Keratinocyte (primary cell): Measurements from ENCODE around the gene BTBD6. TPM values are rescaled to one million over a fixed set of nuclear protein-coding genes. Genes with fewer than 3 reads are reported as not detected.

Experiments
- DNase-seq: peaks from one replicate; pipeline ENCODE4 v3.0.0-alpha.2; 2011; ENCODE audit warnings: low read depth, missing footprints, low spot score
- FAIRE-seq: peaks from 2 replicates; lab custom pipeline; 2011; peaks lifted over from hg19 to GRCh38; lab: Jason Lieb, UNC
- H2AFZ ChIP-seq: 2 replicates; pipeline ENCODE4 v1.6.0; 2012; ENCODE audit warnings: low read length, control low read depth, inconsistent platforms; ENCODE audit not compliant: control insufficient read depth
- H3K27ac ChIP-seq: 2 replicates; pipeline ENCODE4 v1.5.1; 2011; ENCODE audit warnings: low read length; ENCODE audit not compliant: control insufficient read depth, insufficient read depth
- H3K27me3 ChIP-seq: 3 replicates; pipeline ENCODE4 v1.6.0; 2011; ENCODE audit warnings: low read length; ENCODE audit not compliant: control insufficient read depth, insufficient read depth; ENCODE audit errors: extremely low read depth
- H3K36me3 ChIP-seq, 2 experiments: 2 replicates in 1 of 2; 3 replicates in 1 of 2; pipeline ENCODE4 v1.5.1; 2011; ENCODE audit warnings: low read length in 2 of 2, mild to moderate bottlenecking in 1 of 2; ENCODE audit not compliant: control insufficient read depth in 2 of 2, insufficient read depth in 2 of 2; ENCODE audit errors: extremely low read depth in 1 of 2
- H3K4me1 ChIP-seq: 3 replicates; pipeline ENCODE4 v1.5.1; 2011; ENCODE audit warnings: low read length; ENCODE audit not compliant: control insufficient read depth, insufficient read depth; ENCODE audit errors: extremely low read depth
- H3K4me2 ChIP-seq: 3 replicates; pipeline ENCODE4 v1.6.0; 2011; ENCODE audit warnings: low read depth, low read length; ENCODE audit not compliant: control insufficient read depth, insufficient read depth; ENCODE audit errors: extremely low read depth
- H3K4me3 ChIP-seq, 3 experiments: fragments of 200-600 bp in 1 of 3; sonication (generic) in 1 of 3; 2 replicates in 2 of 3; 3 replicates in 1 of 3; pipeline ENCODE4 v1.5.1; 2011 to 2016; ENCODE audit warnings: low read length in 3 of 3, mild to moderate bottlenecking in 3 of 3, control low read depth in 2 of 3, inconsistent platforms in 1 of 3, low read depth in 1 of 3, mixed read lengths in 1 of 3, mixed run types in 1 of 3, moderate library complexity in 1 of 3; ENCODE audit not compliant: control insufficient read depth in 2 of 3, insufficient read depth in 2 of 3; ENCODE audit errors: extremely low read depth in 1 of 3
- H3K79me2 ChIP-seq: 2 replicates; pipeline ENCODE4 v1.6.0; 2012; ENCODE audit warnings: low read length; ENCODE audit not compliant: control insufficient read depth, insufficient read depth
- H3K9ac ChIP-seq: 3 replicates; pipeline ENCODE4 v1.6.0; 2011; ENCODE audit warnings: low read length; ENCODE audit not compliant: control insufficient read depth, insufficient read depth; ENCODE audit errors: extremely low read depth
- H3K9me1 ChIP-seq: 3 replicates; pipeline ENCODE4 v1.6.0; 2011; ENCODE audit warnings: low read length; ENCODE audit not compliant: control insufficient read depth, insufficient read depth; ENCODE audit errors: extremely low read depth
- H3K9me3 ChIP-seq: 2 replicates; pipeline ENCODE4 v1.5.1; 2012; ENCODE audit warnings: low read depth, low read length; ENCODE audit not compliant: control insufficient read depth
- H4K20me1 ChIP-seq: 3 replicates; pipeline ENCODE4 v1.6.0; 2011; ENCODE audit warnings: low read length; ENCODE audit not compliant: control insufficient read depth, insufficient read depth; ENCODE audit errors: extremely low read depth
- CTCF ChIP-seq, 3 experiments: IDR thresholded peaks in 1 of 3; conservative IDR thresholded peaks in 1 of 3; optimal IDR thresholded peaks in 1 of 3; 2 replicates in 2 of 3; 3 replicates in 1 of 3; pipeline versions ENCODE3 to v1.5.1; 2011; ENCODE audit warnings: low read length in 3 of 3, mild to moderate bottlenecking in 3 of 3, moderate library complexity in 2 of 3, control low read depth in 1 of 3, inconsistent platforms in 1 of 3; ENCODE audit not compliant: insufficient read depth in 2 of 3; ENCODE audit errors: extremely low read depth in 1 of 3
- EZH2 ChIP-seq: IDR thresholded peaks from one replicate; pipeline ENCODE4 v1.6.1; 2012; ENCODE audit warnings: inconsistent platforms, mild to moderate bottlenecking, low read length, moderate library complexity
- dilution Hi-C: fragments of 300-500 bp; cut with MboI; formaldehyde crosslinking; loops from one replicate; pipeline ENCODE4 v1.7.0; 2020; ENCODE audit warnings: low sequenced_read_pairs; ENCODE audit not compliant: extremely low pct_ligation_motif_present
- polyA plus RNA-seq, 5 experiments: library from polyadenylated mRNA; depleted of rRNA in 3 of 5; stranded (reverse) in 3 of 5; stranded (forward) in 1 of 5; unstranded in 1 of 5; fragments of >200 nt; gene quantifications; 1 replicate in 1 of 5; 2 replicates in 3 of 5; 3 replicates in 1 of 5; pipeline versions ENCODE4 v1.2.1 to v1.2.3, GENCODE V29; 2011 to 2012; ENCODE audit warnings: missing spikeins in 2 of 5, low read depth in 1 of 5, low replicate concordance in 1 of 5

The BTBD6 gene
- polyA plus RNA-seq, 1 donor (not counting 4 experiments of a cell fraction or from before 2014, with no cell fraction given): 22.2 TPM

- Histone ChIP-seq H3K4me2 (no peak overlapping the region), H3K36me3 (no peaks in the 10 kb centered on the region), H3K4me1 (peaks cover 11% of the 10 kb centered on the region), H3K27me3 (peaks cover 26% of the 10 kb centered on the region), H3K27ac (no peak overlapping the region), H2AFZ (no peak overlapping the region), H4K20me1 (no peaks in the 10 kb centered on the region), H3K4me3 (no peak overlapping the region), H3K9me1 (no peaks in the 10 kb centered on the region), H3K79me2 (no peaks in the 10 kb centered on the region), H3K9ac (no peak overlapping the region), H3K9me3 (no peaks in the 10 kb centered on the region)
- TF ChIP-seq EZH2 (no peak), CTCF (optimal IDR thresholded peaks at IDR 0.05 in 1 of 3, IDR thresholded peaks at IDR 0.05 in 1 of 3, conservative IDR thresholded peaks at IDR 0.05 in 1 of 3; ENCODE audit: extremely low read depth in 1 of 3, insufficient read depth in 2 of 3, low read length in 3 of 3) (no peak)
- FAIRE-seq (no peak), DNase-seq (no peak)
- dilution Hi-C loops: no loop called here
Measured at GRCh38 chr14:105200641-105201040, 47.7 kb upstream of the BTBD6 start.

DNA sequence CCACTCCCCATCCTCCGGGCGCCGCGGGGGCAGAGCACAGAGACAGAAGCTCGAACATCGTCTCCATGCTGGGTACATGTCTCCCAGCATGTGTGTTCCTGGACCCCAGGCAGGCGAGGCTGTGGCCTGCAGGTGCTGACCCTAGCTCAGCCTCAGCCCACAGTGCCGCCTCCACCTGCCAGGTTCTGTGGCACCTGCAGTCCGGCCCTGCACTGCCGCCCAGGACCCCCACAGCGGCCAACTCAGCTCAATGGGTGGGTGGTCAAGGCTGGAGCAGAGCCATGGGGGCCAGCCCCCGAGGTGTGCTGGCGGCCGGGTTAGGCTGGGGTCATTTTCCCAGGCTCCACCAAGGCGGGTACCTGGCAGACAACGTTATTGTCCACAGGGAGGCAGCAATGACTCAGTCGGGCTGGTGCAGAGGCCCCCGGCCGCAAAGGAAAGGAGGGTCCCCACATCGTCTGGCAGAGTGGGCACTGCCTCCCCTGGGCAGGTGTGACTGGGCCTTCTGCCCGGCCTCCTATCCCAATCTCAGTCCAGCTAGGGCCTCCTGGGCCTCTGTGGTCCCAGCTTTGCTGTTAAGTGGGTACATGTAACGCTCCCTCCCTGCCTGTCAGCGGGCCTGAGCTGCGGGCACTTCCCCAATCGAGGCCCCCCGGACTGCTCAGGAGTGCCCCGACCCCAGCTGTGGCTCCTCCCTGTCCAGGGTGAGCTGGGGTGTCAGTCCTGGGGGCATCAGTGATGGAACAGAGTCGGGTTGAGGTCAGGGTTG lies 47.0 kb upstream of the BTBD6 start:
- TF ChIP-seq EZH2 (no peak), CTCF (optimal IDR thresholded peaks at IDR 0.05 in 1 of 3, IDR thresholded peaks at IDR 0.05 in 1 of 3, conservative IDR thresholded peaks at IDR 0.05 in 1 of 3; ENCODE audit: extremely low read depth in 1 of 3, insufficient read depth in 2 of 3, low read length in 3 of 3) (peak in 2 of 3 experiments; percentile 9 to 12)
- H3K27me3 ChIP-seq: peaks cover 19% of the 10 kb centered on the region

More for the DNA sequence above, 47.0 kb upstream of the BTBD6 start:
- H2AFZ ChIP-seq: no peak overlapping the region
- no peaks in the 10 kb centered on the region for H3K79me2 ChIP-seq
- H3K4me1 ChIP-seq: peaks cover 11% of the 10 kb centered on the region
- H3K9me3 ChIP-seq: no peaks in the 10 kb centered on the region
- no peaks in the 10 kb centered on the region for H3K9me1 ChIP-seq
- H3K27ac ChIP-seq: no peak overlapping the region
- no peaks in the 10 kb centered on the region for H3K36me3 ChIP-seq
- H4K20me1 ChIP-seq: no peaks in the 10 kb centered on the region
- no peak overlapping the region for H3K4me3 ChIP-seq
- no peak for DNase-seq
- dilution Hi-C loops: no loop called here
- no peak for FAIRE-seq
- H3K9ac ChIP-seq: no peak overlapping the region
- no peak overlapping the region for H3K4me2 ChIP-seq
